SH-SY5Y (cell line): ENCODE results near the gene ONECUT3.

Source experiments
- GATA2 ChIP-seq: IDR thresholded peaks from 2 replicates; pipeline ENCODE4 v1.6.1; 2011; ENCODE audit warnings: mild to moderate bottlenecking, low read depth, low read length
- GATA3 ChIP-seq: IDR thresholded peaks from 2 replicates; pipeline ENCODE4 v1.6.1; 2011; ENCODE audit warnings: low read depth, mild to moderate bottlenecking, low read length, moderate library complexity

- TF ChIP-seq GATA2 (no peak), GATA3 (no peak)
Measured at GRCh38 chr19:1776606-1777147, 23.4 kb downstream of the ONECUT3 start.
